Measurements from ENCODE around the gene GSG1L2. TPM values are rescaled to one million over a fixed set of nuclear protein-coding genes. Genes with fewer than 3 reads are reported as not detected.

The GSG1L2 gene
- total and polyA plus RNA-seq, 2 donors (not counting 3 experiments of a cell fraction or from before 2014, with no cell fraction given), result not detected

- POLR2A ChIA-PET, result no interaction called here
- no peaks in the 10 kb centered on the region for H3K79me2 ChIP-seq (ENCODE audit: control insufficient read depth, insufficient read depth, low read length)
- FAIRE-seq, result no peak
Measured at GRCh38 chr17:9760266-9760665, 61.6 kb downstream of the GSG1L2 start.

More at GRCh38 chr17:9760266-9760665, 61.6 kb downstream of the GSG1L2 start:
- Histone ChIP-seq H3K9ac (replicated peaks; ENCODE audit: extremely low read depth, insufficient read depth, low read length) (no peak overlapping the region), H3K4me3 (replicated peaks in 1 of 3; ENCODE audit: insufficient read depth in 1 of 3, low read depth in 1 of 3, low read length in 3 of 3) (no peak overlapping the region), H3K9me3 (replicated peaks; ENCODE audit: control insufficient read depth, insufficient read depth, low read length) (no peaks in the 10 kb centered on the region), H3K36me3 (ENCODE audit: control insufficient read depth in 2 of 2, extremely low read depth in 1 of 2, insufficient read depth in 2 of 2, low read length in 2 of 2) (no peaks in the 10 kb centered on the region), H4K20me1 (replicated peaks; ENCODE audit: control insufficient read depth, extremely low read depth, insufficient read depth, low read length) (no peaks in the 10 kb centered on the region), H3K4me1 (ENCODE audit: control insufficient read depth, extremely low read depth, insufficient read depth, low read length) (no peaks in the 10 kb centered on the region), H2AFZ (ENCODE audit: low read depth, low read length) (no peak overlapping the region), H3K27ac (ENCODE audit: insufficient read depth, low read depth, low read length) (no peak overlapping the region), H3K4me2 (ENCODE audit: insufficient read depth, low read length) (no peak overlapping the region), H3K9me1 (replicated peaks; ENCODE audit: control insufficient read depth, extremely low read depth, insufficient read depth, low read length) (no peaks in the 10 kb centered on the region), H3K27me3 (ENCODE audit: control insufficient read depth in 2 of 2, insufficient read depth in 2 of 2, low read length in 2 of 2) (no peaks in the 10 kb centered on the region)
- intact Hi-C loops (cut with micrococcal nuclease), result no loop called here
- DNase-seq (ENCODE audit: low read depth, low spot score), result no peak
- dilution Hi-C loops (cut with MboI; ENCODE audit: extremely low pct_ligation_motif_present, low sequenced_read_pairs), result no loop called here
- CTCF ChIA-PET, result interaction anchor here (1.0 kb wide), 1 partner anchor 8 kb away, joined by 4 read pairs; no protein-coding TSS in a partner anchor
- no TSS peak for BruUV-seq (replicated peaks)
- TF ChIP-seq POLR2AphosphoS5 (IDR thresholded peaks at IDR 0.05; ENCODE audit: insufficient read depth, low read depth, low read length), result no peak
- no peak for TF ChIP-seq FOS (IDR thresholded peaks at IDR 0.05; ENCODE audit: borderline replicate concordance, insufficient read depth, low read length)
- no peak for TF ChIP-seq POLR2A (IDR thresholded peaks at IDR 0.05; ENCODE audit: low read depth, low read length)
- no peak for TF ChIP-seq MAX (IDR thresholded peaks at IDR 0.05; ENCODE audit: insufficient read depth, insufficient read length)
- no peak for TF ChIP-seq MYC (IDR thresholded peaks at IDR 0.05; ENCODE audit: low read depth, low read length)
- TF ChIP-seq, protein P1, sequence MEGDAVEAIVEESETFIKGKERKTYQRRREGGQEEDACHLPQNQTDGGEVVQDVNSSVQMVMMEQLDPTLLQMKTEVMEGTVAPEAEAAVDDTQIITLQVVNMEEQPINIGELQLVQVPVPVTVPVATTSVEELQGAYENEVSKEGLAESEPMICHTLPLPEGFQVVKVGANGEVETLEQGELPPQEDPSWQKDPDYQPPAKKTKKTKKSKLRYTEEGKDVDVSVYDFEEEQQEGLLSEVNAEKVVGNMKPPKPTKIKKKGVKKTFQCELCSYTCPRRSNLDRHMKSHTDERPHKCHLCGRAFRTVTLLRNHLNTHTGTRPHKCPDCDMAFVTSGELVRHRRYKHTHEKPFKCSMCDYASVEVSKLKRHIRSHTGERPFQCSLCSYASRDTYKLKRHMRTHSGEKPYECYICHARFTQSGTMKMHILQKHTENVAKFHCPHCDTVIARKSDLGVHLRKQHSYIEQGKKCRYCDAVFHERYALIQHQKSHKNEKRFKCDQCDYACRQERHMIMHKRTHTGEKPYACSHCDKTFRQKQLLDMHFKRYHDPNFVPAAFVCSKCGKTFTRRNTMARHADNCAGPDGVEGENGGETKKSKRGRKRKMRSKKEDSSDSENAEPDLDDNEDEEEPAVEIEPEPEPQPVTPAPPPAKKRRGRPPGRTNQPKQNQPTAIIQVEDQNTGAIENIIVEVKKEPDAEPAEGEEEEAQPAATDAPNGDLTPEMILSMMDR (IDR thresholded peaks at IDR 0.05; ENCODE audit: extremely low read depth in 1 of 2, insufficient read depth in 1 of 2, low read depth in 1 of 2, low read length in 2 of 2), result no peak
- TF ChIP-seq EZH2 (IDR thresholded peaks at IDR 0.05; ENCODE audit: borderline replicate concordance, low read depth, low read length, severe bottlenecking), result no peak
- TF ChIP-seq GATA2 (IDR thresholded peaks at IDR 0.05; ENCODE audit: insufficient read depth, insufficient read length, low read depth, low read length), result no peak
- no peak for TF ChIP-seq JUN (IDR thresholded peaks at IDR 0.05; ENCODE audit: borderline replicate concordance, insufficient read depth, insufficient read length, low read depth)
